Measurements from ENCODE around the gene CFAP61.

Gene CFAP61

DNA sequence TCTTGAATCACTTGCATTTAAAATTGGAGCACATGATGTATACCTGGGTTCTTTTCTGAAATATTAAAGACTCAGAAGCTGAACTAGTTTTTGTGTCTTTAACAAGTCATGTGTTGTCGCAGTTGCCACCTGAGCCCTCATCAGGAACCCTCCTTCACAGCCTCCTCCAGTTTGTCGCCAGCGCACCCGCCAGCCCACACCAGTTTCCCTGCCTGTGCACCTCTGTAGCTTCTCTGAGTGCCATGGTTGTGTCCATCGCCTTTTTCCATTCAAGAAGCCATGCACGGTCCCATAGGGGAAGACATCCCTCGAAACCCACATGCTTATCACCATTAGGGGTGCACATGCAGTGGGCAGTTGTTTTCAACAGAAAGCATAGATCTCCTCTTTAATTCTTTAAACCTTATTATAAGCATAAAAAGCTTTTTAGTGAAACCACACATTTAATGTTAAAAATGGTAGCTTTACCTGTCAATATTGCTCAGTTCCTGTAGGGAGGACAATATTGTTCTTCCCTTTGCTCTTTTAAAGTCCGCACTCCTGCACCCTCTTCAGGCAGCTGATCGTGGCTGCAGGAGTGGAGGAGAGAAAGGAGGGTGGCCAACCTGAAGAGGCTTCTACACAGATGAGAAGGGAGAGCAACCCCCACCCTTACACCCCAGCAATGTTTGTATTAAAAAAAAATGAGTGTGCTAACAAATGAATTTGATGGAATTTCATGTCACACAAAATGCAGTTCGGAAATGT is 121.9 kb downstream of the CFAP61 start:
- DNase-seq = no peak

GRCh38 chr20:20181322-20181721 is 129.0 kb downstream of the CFAP61 start:
- no peak for DNase-seq

DNA sequence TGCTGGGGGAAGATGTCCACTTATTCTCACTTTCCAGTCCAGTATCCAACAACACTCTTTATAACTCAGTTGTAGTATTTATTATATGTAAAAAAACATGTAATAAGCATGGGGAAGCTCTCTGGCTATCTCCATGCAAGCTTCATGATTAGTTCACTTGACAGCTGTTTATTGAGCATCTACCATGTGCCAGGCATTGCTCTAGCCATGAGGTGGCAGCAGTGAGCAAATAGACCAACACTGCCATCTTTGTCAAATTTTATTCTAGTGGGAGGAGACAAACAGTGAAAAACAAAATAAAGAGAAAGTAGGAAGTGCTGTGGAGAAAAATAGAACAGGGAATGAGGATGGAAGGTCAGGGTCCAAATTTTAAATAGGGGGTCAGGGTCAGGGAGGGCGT is 131.8 kb downstream of the CFAP61 start:
- no peak for DNase-seq

DNA sequence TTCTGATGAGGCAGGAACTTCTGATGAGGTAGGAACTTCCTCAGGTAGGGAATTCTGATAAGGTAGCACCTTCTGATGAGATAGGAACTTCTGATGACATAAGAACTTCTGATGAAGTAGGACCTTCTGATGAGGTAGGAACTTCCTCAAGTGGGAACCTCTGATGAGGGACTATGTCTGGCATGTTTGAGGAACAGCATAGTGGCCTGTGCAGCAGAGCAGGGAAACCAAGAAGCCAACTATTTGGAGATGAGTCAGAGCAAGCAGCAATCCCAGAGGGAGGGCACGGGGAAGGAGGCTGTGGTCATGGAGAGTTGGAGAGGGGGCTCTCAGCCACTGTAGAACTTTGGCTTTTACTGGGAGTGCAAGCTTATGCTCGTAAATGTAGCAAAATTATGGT is 132.4 kb downstream of the CFAP61 start:
- no peak for DNase-seq

- DNase-seq = no peak
Observed at GRCh38 chr20:20188647-20189046, 136.3 kb downstream of the CFAP61 start.

DNA sequence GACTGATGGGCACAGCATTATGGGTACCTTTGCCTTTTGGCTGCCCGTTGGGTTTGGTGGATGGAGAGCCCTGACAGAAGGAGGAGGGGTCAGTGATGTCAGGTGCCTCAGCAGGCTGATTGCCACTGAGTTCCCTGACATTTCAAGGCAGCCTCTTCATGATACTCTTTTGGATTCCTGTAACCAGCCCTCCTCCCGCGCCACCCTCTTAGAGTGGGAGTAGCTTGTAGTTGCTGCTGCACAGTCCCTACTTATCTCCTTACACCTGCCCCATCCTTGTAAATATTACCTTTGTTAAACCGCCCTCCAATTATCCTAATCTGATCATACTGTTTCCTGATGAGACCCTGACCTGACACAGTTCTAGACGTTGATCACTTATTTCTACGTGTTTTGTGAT is 140.0 kb downstream of the CFAP61 start:
- no peak for DNase-seq

GRCh38 chr20:20195021-20195705 is 142.8 kb downstream of the CFAP61 start:
- no peak for DNase-seq

GRCh38 chr20:20196610-20197009 is 144.3 kb downstream of the CFAP61 start:
- no peak for DNase-seq

DNA sequence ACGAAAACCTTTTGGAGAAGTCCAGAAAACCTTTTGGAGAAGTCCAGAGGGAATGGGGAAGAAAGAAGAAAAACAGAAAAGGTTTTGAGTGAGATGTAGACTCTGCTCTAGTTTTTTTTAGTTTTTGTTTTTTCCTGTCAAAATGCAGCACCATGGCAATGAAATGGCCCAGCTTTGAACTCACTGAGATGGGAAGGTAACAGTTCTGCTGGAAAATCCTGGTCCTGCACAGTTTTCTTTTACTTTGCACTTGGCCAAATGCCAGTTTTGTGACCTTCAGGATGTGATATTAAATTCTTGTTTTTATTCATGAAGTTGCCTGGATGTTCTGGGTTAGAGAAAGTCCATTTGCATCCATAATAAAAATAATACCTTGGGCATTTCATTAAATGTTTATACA is 145.7 kb downstream of the CFAP61 start:
- DNase-seq = no peak

GRCh38 chr20:20199361-20200160 is 147.2 kb downstream of the CFAP61 start:
- DNase-seq = no peak

- DNase-seq = no peak
Observed at GRCh38 chr20:20201124-20201523, 148.8 kb downstream of the CFAP61 start.

- DNase-seq = no peak
Observed at GRCh38 chr20:20201639-20202038, 149.3 kb downstream of the CFAP61 start.

DNA sequence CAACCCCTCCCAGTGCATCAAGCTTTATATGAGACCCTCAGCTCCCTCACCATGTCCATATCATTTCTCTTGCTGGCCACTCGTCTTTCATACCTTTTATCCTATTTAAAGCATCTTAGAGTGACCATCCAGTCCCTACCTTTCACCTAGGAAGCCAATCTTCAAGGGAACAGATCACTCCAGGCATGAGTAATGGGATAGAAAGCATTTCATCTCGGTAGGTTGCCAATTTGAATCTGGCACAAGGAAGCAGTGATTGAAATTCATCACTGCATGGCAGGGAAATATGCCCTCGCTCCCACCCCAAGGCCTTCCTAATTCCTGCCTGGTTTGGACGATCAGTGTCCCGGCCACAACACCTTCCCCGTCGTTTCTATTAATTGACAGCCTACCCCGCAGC is 150.4 kb downstream of the CFAP61 start:
- no peak for DNase-seq

DNA sequence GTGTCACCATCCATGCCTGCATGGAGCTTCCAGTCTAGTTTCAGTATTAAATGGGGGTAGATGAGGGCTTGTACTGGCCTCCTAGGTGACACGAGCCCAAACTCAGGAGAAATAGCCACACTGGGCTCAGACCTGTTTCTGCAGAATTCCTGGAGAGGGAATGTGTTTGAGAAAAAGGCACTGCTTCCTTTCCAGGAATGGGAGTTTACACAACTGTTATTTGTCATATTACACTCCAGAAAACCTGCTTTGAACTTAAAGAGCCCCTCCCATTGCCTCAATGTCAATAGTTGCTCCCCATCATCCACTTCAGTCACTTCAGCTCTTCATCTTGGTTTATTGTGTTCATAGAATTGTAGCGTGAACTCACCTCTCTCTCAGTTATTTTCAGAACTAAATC is 151.5 kb downstream of the CFAP61 start:
- DNase-seq = no peak

- no peak for DNase-seq
Observed at GRCh38 chr20:20204256-20204655, 151.9 kb downstream of the CFAP61 start.

DNA sequence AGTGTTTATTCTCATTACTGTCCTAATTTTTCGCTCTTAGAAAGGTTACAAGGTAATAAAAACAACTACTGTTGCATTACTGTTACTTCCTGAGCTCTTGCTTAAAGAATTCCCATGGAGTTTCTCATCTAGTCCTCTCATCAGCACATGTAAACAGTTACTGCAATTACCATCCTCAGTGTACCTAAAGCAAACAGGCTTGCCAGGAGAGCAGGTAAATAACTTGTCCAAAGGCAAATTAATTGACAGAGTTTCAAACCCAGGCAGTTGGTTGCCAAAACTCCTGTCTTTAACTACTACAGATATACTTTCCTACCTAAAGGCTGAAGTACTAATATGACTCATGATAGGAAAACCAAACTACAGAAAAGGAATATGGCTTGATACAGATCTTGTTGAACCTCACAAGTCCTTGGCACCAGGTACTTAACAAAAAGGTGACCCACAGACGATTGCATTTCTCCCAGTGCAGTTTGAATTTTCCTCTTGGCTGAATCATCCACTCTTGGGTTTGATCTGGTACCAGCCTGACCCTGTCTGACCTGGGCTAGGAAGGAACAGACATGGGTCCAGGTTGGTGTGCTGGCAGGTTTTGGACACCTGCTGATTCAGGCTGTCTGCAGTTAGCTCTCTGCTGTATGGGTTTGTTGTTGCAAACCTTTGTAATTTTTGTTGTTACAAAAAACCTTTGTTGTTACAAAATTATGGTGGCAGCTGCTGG is 153.0 kb downstream of the CFAP61 start:
- DNase-seq = no peak

- DNase-seq = no peak
Observed at GRCh38 chr20:20205862-20206236, 153.5 kb downstream of the CFAP61 start.

DNA sequence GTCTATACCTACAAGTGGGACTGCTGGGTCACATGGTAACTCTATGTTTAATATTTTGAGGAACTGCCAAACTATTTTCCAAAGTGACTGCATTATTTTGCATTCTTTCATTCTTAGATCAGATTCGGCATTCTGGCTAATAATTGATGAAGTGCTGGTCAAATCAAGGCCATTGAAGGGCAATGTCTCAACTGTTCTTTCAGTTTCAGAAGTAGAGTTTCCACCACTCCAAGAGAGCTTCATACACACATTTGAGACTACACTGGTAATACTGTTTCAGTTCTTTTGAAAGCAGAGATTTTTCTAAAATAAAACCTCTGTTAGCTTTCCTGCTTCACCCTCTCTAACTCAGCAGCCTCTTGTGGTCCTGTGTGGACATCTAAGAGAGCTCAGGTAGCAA is 154.5 kb downstream of the CFAP61 start:
- no peak for DNase-seq

DNA sequence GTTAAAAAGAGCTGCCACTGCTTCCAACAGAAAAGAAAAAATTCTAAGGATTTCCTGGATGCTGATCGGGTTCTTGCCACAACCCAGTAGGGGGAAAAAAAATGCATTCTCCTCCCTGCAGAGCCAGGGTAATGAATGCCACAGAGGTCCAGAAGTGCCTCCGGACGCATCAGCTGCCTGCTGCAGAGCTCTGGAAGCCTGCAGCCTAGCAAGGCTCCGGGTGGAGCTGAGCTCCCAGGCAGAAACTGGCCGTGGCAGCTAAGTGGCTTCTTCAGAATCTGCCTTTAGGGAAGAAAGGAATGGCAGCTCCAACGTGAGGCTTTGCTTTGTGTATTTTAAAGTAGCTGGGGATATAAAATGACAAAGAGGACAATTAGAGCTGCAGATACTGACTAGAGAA is 155.0 kb downstream of the CFAP61 start:
- DNase-seq = no peak

GRCh38 chr20:20207872-20208271 is 155.5 kb downstream of the CFAP61 start:
- DNase-seq = no peak

DNA sequence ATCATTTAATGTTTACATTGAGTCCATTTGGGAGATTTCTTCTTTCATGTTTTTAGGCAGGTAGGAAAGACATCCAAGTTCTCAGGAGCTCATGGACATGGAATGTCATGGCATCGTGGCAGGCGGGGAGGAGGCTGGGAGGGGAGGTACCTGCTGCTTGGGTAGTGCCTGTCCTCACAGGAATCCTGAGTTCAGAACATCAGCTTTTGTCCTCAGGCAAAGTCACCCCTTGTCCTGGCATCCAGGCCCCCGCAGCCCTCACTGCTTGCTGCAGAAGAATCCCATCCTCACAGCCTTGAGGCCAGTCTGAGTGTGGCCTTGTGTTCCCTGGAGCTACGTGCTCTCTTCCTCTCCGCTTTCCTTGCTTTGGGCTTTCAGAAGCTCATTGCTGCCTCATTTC is 157.4 kb downstream of the CFAP61 start:
- no peak for DNase-seq

- DNase-seq = no peak
Observed at GRCh38 chr20:20210327-20210726, 158.0 kb downstream of the CFAP61 start.

GRCh38 chr20:20210943-20211273 is 158.6 kb downstream of the CFAP61 start:
- no peak for DNase-seq

Measured in activated CD4-positive, alpha-beta T cell treated with anti-CD3 and anti-CD28 coated beads for 4 hours (primary cell).